Measurements from ENCODE around the gene CCDC110.

The CCDC110 gene

GRCh38 chr4:185461565-185461964 lies 10.0 kb downstream of the CCDC110 start:
- no peak for DNase-seq
- no peak for TF ChIP-seq CTCF (IDR thresholded peaks at IDR 0.05)
- Histone ChIP-seq H3K27me3 (no peaks in the 10 kb centered on the region), H3K27ac (no peak overlapping the region), H3K9me3 (no peaks in the 10 kb centered on the region), H3K4me3 (no peak overlapping the region), H3K36me3 (peaks cover 0 to 7% (median 0%) of the 10 kb centered on the region in 3 donors), H3K4me1 (peaks cover 0 to 1% (median 0%) of the 10 kb centered on the region in 4 donors)
- intact Hi-C loops (cut with DNase I; ENCODE audit: low total_unique reads), result loop anchor here (10.0 kb wide), 1 partner anchor 257 kb away; the partner anchor contains the start of genes CFAP97 and SNX25

GRCh38 chr4:185457136-185457535 lies 14.4 kb downstream of the CCDC110 start:
- Histone ChIP-seq H3K4me1 (no peaks in the 10 kb centered on the region), H3K27ac (no peak overlapping the region), H3K36me3 (peaks cover 0 to 7% (median 0%) of the 10 kb centered on the region in 3 donors), H3K4me3 (no peak overlapping the region), H3K27me3 (no peaks in the 10 kb centered on the region), H3K9me3 (no peaks in the 10 kb centered on the region)
- no peak for DNase-seq
- no peak for TF ChIP-seq CTCF (IDR thresholded peaks at IDR 0.05)
- intact Hi-C loops (cut with DNase I; ENCODE audit: low total_unique reads), result no loop called here

- TF ChIP-seq CTCF (IDR thresholded peaks at IDR 0.05), result no peak
- no peaks in the 10 kb centered on the region for H3K4me1 ChIP-seq
- H3K27ac ChIP-seq, result no peak overlapping the region
- intact Hi-C loops (cut with DNase I; ENCODE audit: low total_unique reads), result no loop called here
- H3K27me3 ChIP-seq, result no peaks in the 10 kb centered on the region
- no peak overlapping the region for H3K4me3 ChIP-seq
- no peaks in the 10 kb centered on the region for H3K9me3 ChIP-seq
- peaks cover 0 to 7% (median 0%) of the 10 kb centered on the region in 3 donors for H3K36me3 ChIP-seq
- no peak for DNase-seq
Measured at GRCh38 chr4:185456131-185456530, 15.4 kb downstream of the CCDC110 start.

- Histone ChIP-seq H3K9me3 (no peaks in the 10 kb centered on the region), H3K4me1 (no peaks in the 10 kb centered on the region)
- TF ChIP-seq CTCF (IDR thresholded peaks at IDR 0.05), result no peak
Measured at GRCh38 chr4:185445209-185445608, 26.3 kb downstream of the CCDC110 start.

GRCh38 chr4:185441479-185441878 lies 30.1 kb downstream of the CCDC110 start:
- no peaks in the 10 kb centered on the region for H3K27me3 ChIP-seq
- H3K4me1 ChIP-seq, result no peaks in the 10 kb centered on the region
- no peak overlapping the region for H3K4me3 ChIP-seq
- no peak for DNase-seq
- TF ChIP-seq CTCF (IDR thresholded peaks at IDR 0.05), result no peak
- intact Hi-C loops (cut with DNase I; ENCODE audit: low total_unique reads), result no loop called here
- H3K27ac ChIP-seq, result no peak overlapping the region
- H3K9me3 ChIP-seq, result no peaks in the 10 kb centered on the region
- no peaks in the 10 kb centered on the region for H3K36me3 ChIP-seq

More at GRCh38 chr4:185445209-185445608, 26.3 kb downstream of the CCDC110 start:
- Histone ChIP-seq H3K36me3 (no peaks in the 10 kb centered on the region), H3K4me3 (no peak overlapping the region), H3K27ac (no peak overlapping the region), H3K27me3 (no peaks in the 10 kb centered on the region)
- intact Hi-C loops (cut with DNase I; ENCODE audit: low total_unique reads), result no loop called here
- no peak for DNase-seq

GRCh38 chr4:185437809-185438208 lies 33.7 kb downstream of the CCDC110 start:
- TF ChIP-seq CTCF (IDR thresholded peaks at IDR 0.05), result no peak
- intact Hi-C loops (cut with DNase I; ENCODE audit: low total_unique reads), result no loop called here
- DNase-seq, result no peak

More at GRCh38 chr4:185437809-185438208, 33.7 kb downstream of the CCDC110 start:
- no peaks in the 10 kb centered on the region for H3K4me1 ChIP-seq
- H3K4me3 ChIP-seq, result no peak overlapping the region
- no peaks in the 10 kb centered on the region for H3K9me3 ChIP-seq
- H3K27ac ChIP-seq, result no peak overlapping the region
- no peaks in the 10 kb centered on the region for H3K36me3 ChIP-seq
- no peaks in the 10 kb centered on the region for H3K27me3 ChIP-seq
